HG03060 (cell line): ENCODE results near the gene KLF12.

Experiments used
- ATAC-seq: cut with Tn5 transposase; IDR thresholded peaks from one replicate; pipeline ENCODE4 v1.9.1; 2021; ENCODE audit warnings: low read depth, moderate number of reproducible peaks; ENCODE audit not compliant: unreplicated experiment

The KLF12 gene

GRCh38 chr13:74135326-74136083 is 1.3 kb upstream of the KLF12 start:
- no peak for ATAC-seq

GRCh38 chr13:74134777-74135325 is 647 bp upstream of the KLF12 start:
- ATAC-seq: peak; percentile 2

- peak; percentile 38 for ATAC-seq
These were observed 475 bp downstream of the KLF12 start for GRCh38 chr13:74133657-74134201.

GRCh38 chr13:74132776-74133656 is 1.2 kb downstream of the KLF12 start:
- ATAC-seq: no peak

- ATAC-seq: no peak
These were observed 1.9 kb downstream of the KLF12 start for GRCh38 chr13:74132152-74132775.

- ATAC-seq: no peak
These were observed 3.0 kb downstream of the KLF12 start for GRCh38 chr13:74131227-74131626.

- ATAC-seq: no peak
These were observed 4.6 kb downstream of the KLF12 start for GRCh38 chr13:74129500-74130191.

- no peak for ATAC-seq
These were observed 5.9 kb downstream of the KLF12 start for GRCh38 chr13:74128156-74128767.

GRCh38 chr13:74118328-74118727 is 15.9 kb downstream of the KLF12 start:
- no peak for ATAC-seq

- no peak for ATAC-seq
These were observed 16.9 kb downstream of the KLF12 start for GRCh38 chr13:74117207-74117705.

GRCh38 chr13:74115133-74115532 is 19.1 kb downstream of the KLF12 start:
- ATAC-seq: no peak

- no peak for ATAC-seq
These were observed 19.6 kb downstream of the KLF12 start for GRCh38 chr13:74114641-74115040.

GRCh38 chr13:74114202-74114601 is 20.0 kb downstream of the KLF12 start:
- ATAC-seq: no peak

GRCh38 chr13:74111901-74112824 is 22.0 kb downstream of the KLF12 start:
- no peak for ATAC-seq

GRCh38 chr13:74111399-74111798 is 22.8 kb downstream of the KLF12 start:
- no peak for ATAC-seq

GRCh38 chr13:74110053-74110452 is 24.2 kb downstream of the KLF12 start:
- ATAC-seq: no peak

- no peak for ATAC-seq
These were observed 26.6 kb downstream of the KLF12 start for GRCh38 chr13:74107598-74107997.

GRCh38 chr13:74105871-74106270 is 28.3 kb downstream of the KLF12 start:
- no peak for ATAC-seq
